ENCODE measurements around the gene RNF31.

The RNF31 gene

DNA sequence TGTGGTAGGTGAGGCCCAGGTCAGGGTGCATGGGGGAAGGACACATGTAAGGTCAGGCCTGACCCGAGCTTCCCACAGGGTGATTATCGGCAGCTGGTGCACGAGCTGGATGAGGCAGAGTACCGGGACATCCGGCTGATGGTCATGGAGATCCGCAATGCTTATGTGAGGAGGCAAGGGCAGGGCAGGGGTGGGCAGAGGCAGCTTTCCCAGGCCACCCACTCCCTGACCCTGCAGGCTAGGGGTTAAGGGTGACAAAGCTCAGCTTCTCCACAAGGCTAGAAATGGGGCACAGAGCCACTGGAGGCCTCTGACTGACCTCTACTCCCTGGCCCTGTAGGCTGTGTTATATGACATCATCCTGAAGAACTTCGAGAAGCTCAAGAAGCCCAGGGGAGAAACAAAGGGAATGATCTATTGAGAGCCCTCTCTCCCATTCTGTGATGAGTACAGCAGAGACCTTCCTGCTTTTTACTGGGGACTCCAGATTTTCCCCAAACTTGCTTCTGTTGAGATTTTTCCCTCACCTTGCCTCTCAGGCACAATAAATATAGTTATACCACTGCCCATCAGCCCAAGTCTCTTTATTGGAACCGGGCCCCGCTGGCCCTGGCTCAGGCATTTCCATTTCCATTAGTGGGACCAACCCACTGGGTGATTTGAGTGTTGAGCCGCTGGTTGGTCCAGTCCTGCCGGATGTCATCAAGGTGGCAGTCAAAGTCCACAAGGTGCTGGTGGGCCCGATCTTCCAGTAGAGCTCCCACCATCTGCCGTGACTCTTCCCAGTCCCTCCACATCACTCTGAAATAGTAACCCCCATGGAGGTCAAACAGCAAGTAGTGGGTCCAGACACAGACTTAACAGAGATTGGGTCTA lies 8.7 kb upstream of the RNF31 start:
- DNase-seq: no peak

GRCh38 chr14:24139272-24139934 lies 7.9 kb upstream of the RNF31 start:
- no peak for DNase-seq

- peak; percentile 98 for DNase-seq
Observed at GRCh38 chr14:24141097-24141880, 6.0 kb upstream of the RNF31 start, which contains the start of gene EMC9. EMC9 (minus strand) TSS chr14:24141591; CDS start chr14:24141304, 287 bp downstream.

GRCh38 chr14:24143511-24143910 lies 3.8 kb upstream of the RNF31 start:
- DNase-seq: no peak

DNA sequence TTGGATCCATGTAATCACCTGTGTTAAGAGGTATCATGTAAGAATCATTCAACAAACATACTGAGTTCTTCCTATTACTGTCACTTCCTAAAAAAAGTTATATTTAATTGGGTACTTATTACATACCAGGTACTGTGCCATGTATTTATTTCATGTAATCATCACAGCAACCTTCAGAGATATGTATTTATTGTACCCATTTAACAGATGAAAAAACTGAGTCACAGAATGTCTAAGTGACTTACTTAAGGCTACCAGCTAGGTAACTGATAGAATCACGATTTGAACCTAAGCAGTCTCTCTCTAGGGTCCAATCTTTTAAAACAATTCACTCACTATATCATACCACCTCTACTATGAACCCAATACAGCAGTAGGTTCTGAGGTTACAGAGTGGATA lies 2.8 kb upstream of the RNF31 start:
- DNase-seq: no peak

GRCh38 chr14:24145219-24145618 lies 2.1 kb upstream of the RNF31 start:
- DNase-seq: no peak

- DNase-seq: no peak
Observed at GRCh38 chr14:24145690-24146452, 1.4 kb upstream of the RNF31 start.

- DNase-seq: peak; percentile 95
Observed at GRCh38 chr14:24146453-24146977, 783 bp upstream of the RNF31 start, which contains the start of gene PSME2. PSME2 (minus strand) TSS chr14:24146610; CDS start chr14:24146581, 29 bp downstream.

GRCh38 chr14:24147761-24148428 lies 597 bp downstream of the RNF31 start:
- no peak for DNase-seq

DNA sequence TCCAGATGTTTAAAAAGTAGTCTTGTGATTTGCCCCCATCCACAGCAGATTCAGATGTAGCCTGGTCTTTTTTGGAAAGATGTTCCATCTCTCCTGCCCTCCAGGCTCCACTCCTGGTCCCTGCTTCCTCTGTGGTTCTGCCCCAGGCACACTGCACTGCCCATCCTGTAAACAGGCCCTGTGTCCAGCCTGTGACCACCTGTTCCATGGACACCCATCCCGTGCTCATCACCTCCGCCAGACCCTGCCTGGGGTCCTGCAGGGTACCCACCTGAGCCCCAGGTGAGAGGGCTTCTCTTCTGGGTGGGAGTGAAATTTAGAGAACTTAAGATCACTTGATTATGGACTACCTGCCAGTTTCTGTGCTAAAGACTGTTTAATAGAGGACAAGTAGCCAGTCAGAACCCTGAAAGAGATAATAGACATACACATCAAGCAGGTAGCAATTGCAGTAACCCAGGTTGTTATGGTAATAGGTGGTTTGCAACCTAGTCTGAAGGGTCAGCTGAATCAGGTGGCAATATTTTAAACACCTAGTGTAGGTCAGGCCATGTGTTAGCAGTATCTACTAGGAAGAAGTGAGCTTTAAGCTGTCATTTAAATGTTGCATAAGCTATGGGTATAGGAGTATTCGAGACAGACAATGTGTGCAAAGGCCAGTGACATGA lies 2.1 kb downstream of the RNF31 start:
- no peak for DNase-seq

- DNase-seq: no peak
Observed at GRCh38 chr14:24150061-24150460, 2.8 kb downstream of the RNF31 start.

DNA sequence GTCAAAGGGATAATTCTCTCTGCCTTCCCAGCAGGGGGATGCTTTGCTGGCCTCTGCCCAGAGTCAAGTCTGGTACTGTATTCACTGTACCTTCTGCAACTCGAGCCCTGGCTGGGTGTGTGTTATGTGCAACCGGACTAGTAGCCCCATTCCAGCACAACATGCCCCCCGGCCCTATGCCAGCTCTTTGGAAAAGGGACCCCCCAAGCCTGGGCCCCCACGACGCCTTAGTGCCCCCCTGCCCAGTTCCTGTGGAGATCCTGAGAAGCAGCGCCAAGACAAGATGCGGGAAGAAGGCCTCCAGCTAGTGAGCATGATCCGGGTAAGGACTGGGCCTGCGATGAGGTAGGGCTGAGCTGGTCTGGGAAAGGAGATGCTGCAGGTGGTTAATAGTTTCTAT lies 3.3 kb downstream of the RNF31 start:
- DNase-seq: no peak

GRCh38 chr14:24150993-24151392 lies 3.7 kb downstream of the RNF31 start:
- DNase-seq: no peak

DNA sequence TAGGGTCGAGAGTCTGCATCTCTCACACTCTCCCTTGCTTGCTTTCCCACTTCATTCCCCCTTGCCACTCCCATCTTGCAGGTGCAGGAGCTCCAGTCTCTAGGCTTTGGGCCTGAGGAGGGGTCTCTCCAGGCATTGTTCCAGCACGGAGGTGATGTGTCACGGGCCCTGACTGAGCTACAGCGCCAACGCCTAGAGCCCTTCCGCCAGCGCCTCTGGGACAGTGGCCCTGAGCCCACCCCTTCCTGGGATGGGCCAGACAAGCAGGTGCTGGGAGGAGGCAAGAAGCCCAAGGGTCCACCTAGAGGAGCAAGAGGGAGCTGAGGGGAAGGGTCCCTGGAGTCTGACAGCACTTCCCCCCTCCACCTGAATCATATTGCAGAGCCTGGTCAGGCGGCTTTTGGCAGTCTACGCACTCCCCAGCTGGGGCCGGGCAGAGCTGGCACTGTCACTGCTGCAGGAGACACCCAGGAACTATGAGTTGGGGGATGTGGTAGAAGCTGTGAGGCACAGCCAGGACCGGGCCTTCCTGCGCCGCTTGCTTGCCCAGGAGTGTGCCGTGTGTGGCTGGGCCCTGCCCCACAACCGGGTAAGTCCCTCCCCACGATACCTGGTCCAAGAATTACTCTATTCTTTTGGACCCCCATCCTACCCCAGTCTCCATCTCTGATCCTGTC lies 4.2 kb downstream of the RNF31 start:
- DNase-seq: no peak

DNA sequence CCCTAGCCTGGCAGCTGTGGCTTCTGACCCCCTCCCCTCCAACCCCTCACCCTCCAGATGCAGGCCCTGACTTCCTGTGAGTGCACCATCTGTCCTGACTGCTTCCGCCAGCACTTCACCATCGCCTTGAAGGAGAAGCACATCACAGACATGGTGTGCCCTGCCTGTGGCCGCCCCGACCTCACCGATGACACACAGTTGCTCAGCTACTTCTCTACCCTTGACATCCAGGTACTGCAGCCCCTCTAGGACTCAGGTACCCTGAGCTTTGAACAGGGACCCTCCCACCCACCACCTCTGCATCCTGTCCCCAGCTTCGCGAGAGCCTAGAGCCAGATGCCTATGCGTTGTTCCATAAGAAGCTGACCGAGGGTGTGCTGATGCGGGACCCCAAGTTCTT lies 7.8 kb downstream of the RNF31 start:
- DNase-seq: no peak

- DNase-seq: no peak
Observed at GRCh38 chr14:24156840-24157239, 9.5 kb downstream of the RNF31 start.

DNA sequence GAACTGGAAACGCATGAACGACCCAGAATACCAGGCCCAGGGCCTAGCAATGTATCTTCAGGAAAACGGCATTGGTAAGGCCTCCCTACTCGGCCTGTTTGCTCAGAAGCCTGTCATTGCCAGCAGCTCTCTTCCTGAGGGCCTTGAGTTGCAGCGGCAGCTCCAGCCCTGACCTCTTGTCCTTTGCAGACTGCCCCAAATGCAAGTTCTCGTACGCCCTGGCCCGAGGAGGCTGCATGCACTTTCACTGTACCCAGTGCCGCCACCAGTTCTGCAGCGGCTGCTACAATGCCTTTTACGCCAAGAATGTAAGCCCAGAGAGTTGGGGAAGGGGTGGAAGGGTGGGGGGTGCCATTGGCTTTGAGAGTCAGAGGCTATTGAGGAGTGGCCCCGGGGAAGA lies 10.0 kb downstream of the RNF31 start:
- no peak for DNase-seq

DNA sequence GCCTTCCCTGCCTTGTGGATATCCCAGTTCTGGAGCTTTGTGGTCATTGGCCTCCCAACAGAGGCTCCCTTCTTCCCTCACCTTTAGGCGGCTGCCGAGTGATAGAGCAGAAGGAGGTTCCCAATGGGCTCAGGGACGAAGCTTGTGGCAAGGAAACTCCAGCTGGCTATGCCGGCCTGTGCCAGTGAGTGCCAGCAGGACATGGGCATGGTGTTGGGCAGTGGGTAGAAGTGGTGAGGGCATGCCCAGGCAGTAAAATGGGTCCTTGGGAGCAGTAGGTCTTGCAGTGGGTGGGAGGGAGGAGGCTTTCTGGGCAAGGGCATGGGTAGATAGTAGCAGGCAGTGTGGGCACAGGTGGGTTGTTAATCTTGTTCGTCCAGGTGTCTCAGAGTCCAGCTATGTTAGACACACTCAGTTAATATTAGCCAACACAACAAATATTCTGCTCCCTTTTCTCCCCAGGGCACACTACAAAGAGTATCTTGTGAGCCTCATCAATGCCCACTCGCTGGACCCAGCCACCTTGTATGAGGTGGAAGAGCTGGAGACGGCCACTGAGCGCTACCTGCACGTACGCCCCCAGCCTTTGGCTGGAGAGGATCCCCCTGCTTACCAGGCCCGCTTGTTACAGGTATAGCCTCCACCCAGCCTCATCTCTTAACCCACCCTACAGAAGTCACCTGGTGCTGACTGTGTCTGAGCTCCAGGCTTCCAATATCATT lies 12.6 kb downstream of the RNF31 start:
- no peak for DNase-seq

- no peak for DNase-seq
Observed at GRCh38 chr14:24160499-24160849, 13.2 kb downstream of the RNF31 start.

Data from NCI-H2029 treated with DMSO at 0.1 percent for 48 hours (cell line).